Right atrium auricular region (tissue), 2 donors: ENCODE measurements around the gene LENG9. TPM values are rescaled to one million over a fixed set of nuclear protein-coding genes. Genes with fewer than 3 reads are reported as not detected.
"Not testable (repeated sequence)": the region's sequence is repeated elsewhere in the genome, so short reads cannot be mapped to it uniquely, and the experiment has no call there.

ENCODE experiments used
- DNase-seq: peaks from one replicate; pipeline ENCODE4 v3.0.0-alpha.2; 2019; ENCODE audit warnings: low spot score
- H3K27ac ChIP-seq, 2 donors: fragments of 200-600 bp; sonication (generic); 1 replicate in 1 of 2; 2 replicates in 1 of 2; pipeline ENCODE4 v1.5.1; 2016 to 2019
- H3K27me3 ChIP-seq, 2 donors: fragments of 200-600 bp; sonication (generic); one replicate each; pipeline versions ENCODE4 v1.5.1 to v1.6.0; 2017 to 2019
- H3K36me3 ChIP-seq: fragments of 200-600 bp; sonication (generic); one replicate; pipeline ENCODE4 v1.5.1; 2016
- H3K4me1 ChIP-seq, 2 donors: fragments of 200-600 bp; sonication (generic); one replicate each; pipeline versions ENCODE4 v1.5.1 to v1.6.0; 2017 to 2019
- H3K4me3 ChIP-seq, 2 donors: fragments of 200-600 bp; sonication (generic); 1 replicate in 1 of 2; 2 replicates in 1 of 2; pipeline ENCODE4 v1.5.1; 2017 to 2019; ENCODE audit warnings: mild to moderate bottlenecking in 1 of 2, moderate library complexity in 1 of 2
- H3K9me3 ChIP-seq, 2 donors: fragments of 200-600 bp; sonication (generic); one replicate each; pipeline ENCODE4 v1.5.1; 2019
- total RNA-seq, 2 donors: library from RNA; depleted of rRNA; stranded (reverse); fragments of >200 nt; gene quantifications; one replicate each; pipeline ENCODE4 v1.1.0, GENCODE V29; 2016
- TF ChIP-seq, protein P1 (sequence below), 2 donors: fragments of 200-600 bp; sonication (generic); IDR thresholded peaks; one replicate each; pipeline ENCODE4 v1.5.1; 2019; ENCODE audit warnings: antibody characterized with exemption in 2 of 2

The LENG9 gene
- total RNA-seq, 2 donors from 2014 or later: 2.1 to 4.9 TPM

- Histone ChIP-seq H3K27ac (no peak within 1 kb of the TSS), H3K4me1 (no peaks in the 10 kb centered on the region), H3K36me3 (no peaks in the 10 kb centered on the region), H3K4me3 (no peak within 1 kb of the TSS), H3K27me3 (no peaks in the 10 kb centered on the region), H3K9me3 (no peaks in the 10 kb centered on the region)
- no peak for DNase-seq
- TF ChIP-seq, protein P1, sequence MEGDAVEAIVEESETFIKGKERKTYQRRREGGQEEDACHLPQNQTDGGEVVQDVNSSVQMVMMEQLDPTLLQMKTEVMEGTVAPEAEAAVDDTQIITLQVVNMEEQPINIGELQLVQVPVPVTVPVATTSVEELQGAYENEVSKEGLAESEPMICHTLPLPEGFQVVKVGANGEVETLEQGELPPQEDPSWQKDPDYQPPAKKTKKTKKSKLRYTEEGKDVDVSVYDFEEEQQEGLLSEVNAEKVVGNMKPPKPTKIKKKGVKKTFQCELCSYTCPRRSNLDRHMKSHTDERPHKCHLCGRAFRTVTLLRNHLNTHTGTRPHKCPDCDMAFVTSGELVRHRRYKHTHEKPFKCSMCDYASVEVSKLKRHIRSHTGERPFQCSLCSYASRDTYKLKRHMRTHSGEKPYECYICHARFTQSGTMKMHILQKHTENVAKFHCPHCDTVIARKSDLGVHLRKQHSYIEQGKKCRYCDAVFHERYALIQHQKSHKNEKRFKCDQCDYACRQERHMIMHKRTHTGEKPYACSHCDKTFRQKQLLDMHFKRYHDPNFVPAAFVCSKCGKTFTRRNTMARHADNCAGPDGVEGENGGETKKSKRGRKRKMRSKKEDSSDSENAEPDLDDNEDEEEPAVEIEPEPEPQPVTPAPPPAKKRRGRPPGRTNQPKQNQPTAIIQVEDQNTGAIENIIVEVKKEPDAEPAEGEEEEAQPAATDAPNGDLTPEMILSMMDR (IDR thresholded peaks at IDR 0.05): no peak
These were observed 39.0 kb upstream of the LENG9 start, which contains the start of gene LAIR2 for GRCh38 chr19:54502518-54503048. TSS of gene LAIR2 (plus strand) at chr19:54502831. CDS start at chr19:54502919, 88 bp downstream.

- not testable (repeated sequence) for H3K27me3 ChIP-seq, H3K27ac ChIP-seq, H3K36me3 ChIP-seq
These were observed 34.8 kb upstream of the LENG9 start for GRCh38 chr19:54498451-54498772.

DNA sequence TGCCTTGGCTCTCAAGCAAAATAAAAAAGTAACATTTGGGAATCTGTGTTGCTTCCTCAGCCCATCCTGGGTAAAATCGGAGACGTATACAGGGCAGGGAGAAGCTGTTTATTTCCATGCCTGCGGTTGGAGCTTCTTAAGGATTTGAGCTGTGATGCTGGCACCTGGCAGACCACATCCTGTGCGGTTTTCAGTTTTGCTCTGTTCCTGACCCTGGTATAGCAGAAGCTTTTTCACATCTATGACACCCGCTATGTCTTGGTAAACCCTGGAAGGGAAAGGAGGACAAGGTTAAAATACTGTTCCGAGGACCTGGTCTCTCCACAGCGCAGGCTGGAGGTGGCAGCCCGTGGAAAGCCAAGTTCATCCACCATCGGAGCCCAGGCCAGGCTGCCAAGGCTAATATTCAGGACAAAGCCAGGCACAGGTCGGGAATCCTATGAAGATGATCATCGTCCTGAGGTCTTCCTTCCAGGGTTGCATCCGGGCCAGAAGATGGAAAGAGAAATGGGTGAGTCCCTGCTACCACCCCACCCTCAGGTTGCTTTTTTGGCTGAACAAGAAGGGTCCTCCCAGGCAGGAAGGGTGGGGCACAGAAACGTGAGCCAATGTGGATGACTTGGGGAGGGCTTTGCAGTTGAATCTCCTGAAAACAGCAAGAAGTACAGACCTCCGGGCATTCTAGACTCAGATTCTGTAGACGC, 34.3 kb upstream of the LENG9 start:
- not testable (repeated sequence) for H3K27me3 ChIP-seq, DNase-seq, H3K4me1 ChIP-seq, H3K9me3 ChIP-seq, H3K4me3 ChIP-seq, H3K36me3 ChIP-seq, H3K27ac ChIP-seq

More at GRCh38 chr19:54498451-54498772, 34.8 kb upstream of the LENG9 start:
- H3K4me1 ChIP-seq, H3K4me3 ChIP-seq, DNase-seq, H3K9me3 ChIP-seq: not testable (repeated sequence)

- not testable (repeated sequence) for H3K9me3 ChIP-seq, H3K4me3 ChIP-seq, H3K27me3 ChIP-seq, H3K27ac ChIP-seq, H3K36me3 ChIP-seq, H3K4me1 ChIP-seq, DNase-seq
These were observed 31.7 kb upstream of the LENG9 start for GRCh38 chr19:54495284-54495683.

GRCh38 chr19:54493967-54494585, 30.5 kb upstream of the LENG9 start:
- no peak for DNase-seq
- H3K27me3 ChIP-seq: no peaks in the 10 kb centered on the region
- no peaks in the 10 kb centered on the region for H3K4me1 ChIP-seq
- H3K36me3 ChIP-seq: no peaks in the 10 kb centered on the region
- H3K4me3 ChIP-seq: no peak overlapping the region
- no peaks in the 10 kb centered on the region for H3K9me3 ChIP-seq
- TF ChIP-seq, protein P1 (IDR thresholded peaks at IDR 0.05): no peak
- H3K27ac ChIP-seq: no peak overlapping the region

DNA sequence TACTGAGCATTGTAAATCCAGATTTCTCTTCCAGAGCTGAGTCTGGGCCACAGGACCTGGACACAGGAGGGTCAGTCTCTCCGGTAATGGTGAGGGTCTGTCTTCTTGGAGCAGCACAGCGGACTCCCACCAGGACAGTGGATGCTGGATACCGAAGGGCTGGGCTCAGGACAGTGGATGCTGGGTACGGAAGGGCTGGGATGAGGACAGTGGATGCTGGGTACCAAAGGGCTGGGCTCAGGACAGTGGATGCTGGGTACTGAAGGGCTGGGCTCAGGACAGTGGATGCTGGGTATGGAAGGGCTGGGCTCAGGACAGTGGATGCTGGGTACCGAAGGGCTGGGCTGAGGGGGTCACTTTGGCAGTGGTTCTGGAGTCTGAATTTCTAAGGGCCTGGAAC, 29.5 kb upstream of the LENG9 start:
- not testable (repeated sequence) for H3K27ac ChIP-seq, H3K4me1 ChIP-seq, H3K36me3 ChIP-seq, H3K9me3 ChIP-seq, H3K4me3 ChIP-seq, H3K27me3 ChIP-seq, DNase-seq

GRCh38 chr19:54492568-54492967, 29.0 kb upstream of the LENG9 start:
- no peak for DNase-seq
- TF ChIP-seq, protein P1 (IDR thresholded peaks at IDR 0.05): no peak
- no peaks in the 10 kb centered on the region for H3K4me1 ChIP-seq
- H3K36me3 ChIP-seq: no peaks in the 10 kb centered on the region
- H3K27ac ChIP-seq: no peak overlapping the region
- H3K4me3 ChIP-seq: no peak overlapping the region
- H3K9me3 ChIP-seq: no peaks in the 10 kb centered on the region
- no peaks in the 10 kb centered on the region for H3K27me3 ChIP-seq

GRCh38 chr19:54489766-54490165, 26.2 kb upstream of the LENG9 start:
- Histone ChIP-seq H3K27ac (no peak overlapping the region), H3K27me3 (no peaks in the 10 kb centered on the region), H3K4me1 (no peaks in the 10 kb centered on the region), H3K36me3 (no peaks in the 10 kb centered on the region), H3K4me3 (no peak overlapping the region), H3K9me3 (no peaks in the 10 kb centered on the region)
- DNase-seq: no peak
- TF ChIP-seq, protein P1 (IDR thresholded peaks at IDR 0.05): no peak
